CD4-positive, alpha-beta T cell treated with Interleukin-12 subunit alpha and Interleukin-12 subunit beta, for 1 hour (primary cell): ENCODE results near the gene TP53TG3F.
"Not testable (repeated sequence)": the region's sequence is repeated elsewhere in the genome, so short reads cannot be mapped to it uniquely, and the experiment has no call there.

ENCODE experiments used
- DNase-seq: peaks from one replicate; pipeline ENCODE4 v3.0.0-alpha.2; 2020

TP53TG3F gene

GRCh38 chr16:33459312-33459711 lies at the start of gene TP53TG3F:
TP53TG3F (plus strand) TSS chr16:33459612; CDS start chr16:33459680, 68 bp downstream.
- not testable (repeated sequence) for DNase-seq

GRCh38 chr16:33491611-33492010 lies 32.2 kb downstream of the TP53TG3F start:
- DNase-seq = not testable (repeated sequence)

- DNase-seq = not testable (repeated sequence)
Observed at GRCh38 chr16:33507231-33507630, 47.8 kb downstream of the TP53TG3F start.

DNA sequence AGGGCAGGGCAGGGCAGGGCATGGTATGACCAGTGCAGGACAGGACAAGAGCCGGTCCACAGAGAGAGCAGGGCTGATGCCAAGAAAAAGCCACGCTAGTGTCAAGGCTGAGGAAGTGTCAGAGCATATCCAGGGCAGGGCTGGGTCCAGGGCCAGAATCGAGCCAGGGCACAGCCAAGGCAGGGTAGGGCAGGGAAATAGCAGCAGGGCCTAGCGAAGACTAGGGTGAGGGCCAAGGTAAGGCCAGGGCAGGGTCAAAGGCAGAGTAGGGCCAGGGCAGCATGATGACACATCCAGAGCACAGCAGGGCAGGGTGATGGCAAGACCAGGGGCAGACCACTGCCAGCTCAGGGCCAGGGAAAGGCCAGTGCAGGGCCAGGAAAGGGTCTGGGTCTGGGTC lies 49.7 kb downstream of the TP53TG3F start:
- DNase-seq = not testable (repeated sequence)

DNA sequence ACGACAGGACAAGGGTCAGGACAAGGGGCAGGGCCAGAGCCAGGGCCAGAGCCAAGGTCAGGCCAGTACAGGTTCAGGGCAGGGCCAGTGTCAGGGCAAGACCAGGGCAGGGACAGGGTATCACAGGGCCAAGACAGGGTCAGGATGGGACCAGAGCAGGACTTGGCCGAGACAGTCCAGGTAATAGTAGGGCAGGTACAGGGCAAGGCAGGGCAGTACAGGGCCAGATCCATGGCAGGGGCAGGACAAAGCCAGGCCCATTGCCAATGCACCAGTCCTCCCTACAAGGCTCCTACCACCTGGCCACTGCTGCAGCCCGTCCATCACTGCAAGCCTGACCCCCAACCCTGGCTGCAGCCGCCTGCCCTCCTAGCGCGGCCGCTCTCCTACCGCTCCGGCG lies 50.5 kb downstream of the TP53TG3F start:
- DNase-seq = not testable (repeated sequence)
